GM12878 (cell line): ENCODE measurements around the gene CXCL17.

Experiments used
- E4F1 ChIP-seq: fragments of 450-650 bp; IDR thresholded peaks from 2 replicates; pipeline ENCODE4 v1.6.1; 2018; ENCODE audit warnings: borderline replicate concordance, mild to moderate bottlenecking; ENCODE audit not compliant: partially characterized antibody
- EZH2 ChIP-seq: IDR thresholded peaks from 2 replicates; pipeline ENCODE4 v1.6.1; 2012; ENCODE audit warnings: low read depth, mild to moderate bottlenecking, control low read depth, inconsistent platforms, low read length, borderline replicate concordance; ENCODE audit not compliant: control insufficient read depth
- MEF2A ChIP-seq: IDR thresholded peaks from 2 replicates; pipeline ENCODE4 v1.6.1; 2011; ENCODE audit warnings: low read depth, mild to moderate bottlenecking, low read length, moderate library complexity; ENCODE audit not compliant: insufficient read depth
- POLR2AphosphoS5 ChIP-seq: IDR thresholded peaks from 2 replicates; pipeline ENCODE4 v1.6.1; 2011; ENCODE audit warnings: mild to moderate bottlenecking, low read length, inconsistent platforms
- RFX5 ChIP-seq: IDR thresholded peaks from 2 replicates; pipeline ENCODE4 v1.6.1; 2011; ENCODE audit warnings: low read depth, low read length, improper control_type of control experiment
- SP1 ChIP-seq: IDR thresholded peaks from one replicate; pipeline ENCODE4 v1.6.1; 2011; ENCODE audit warnings: low read depth, low read length
- SREBF2 ChIP-seq: IDR thresholded peaks from 2 replicates; pipeline ENCODE4 v1.6.1; 2012; ENCODE audit warnings: mild to moderate bottlenecking, low read length
- ZBTB33 ChIP-seq: fragments of 450-650 bp; IDR thresholded peaks from 2 replicates; pipeline ENCODE4 v1.6.1; 2017; ENCODE audit warnings: mild to moderate bottlenecking
- ZNF217 ChIP-seq: fragments of 450-650 bp; IDR thresholded peaks from 2 replicates; pipeline ENCODE4 v1.6.1; 2017; ENCODE audit warnings: antibody characterized with exemption, mild to moderate bottlenecking

- TF ChIP-seq SREBF2 (no peak), ZBTB33 (no peak), POLR2AphosphoS5 (no peak), ZNF217 (no peak), SP1 (no peak), RFX5 (no peak), EZH2 (no peak), E4F1 (no peak), MEF2A (no peak)
Observed at GRCh38 chr19:42410371-42410770, 32.4 kb downstream of the CXCL17 start.
